PC-9 (cell line): ENCODE data around the gene USP54. TPM values are rescaled to one million over a fixed set of nuclear protein-coding genes. Genes with fewer than 3 reads are reported as not detected.

ENCODE experiments used
- BruUV-seq: library from RNA; stranded (reverse); fragments of 400-500 nt; replicated peaks from 2 replicates; lab custom pipeline; 2021; lab: Mats Ljungman, UMichigan
- CTCF ChIA-PET: fragments of 300-600 bp; sonication (Branson Sonifier 250); formaldehyde crosslinking; loops from one replicate; lab custom pipeline; 2022; ENCODE audit warnings: antibody characterized with exemption; lab: Charles Lee
- POLR2A ChIA-PET: fragments of 300-600 bp; sonication (Branson Sonifier 250); formaldehyde crosslinking; loops from one replicate; lab custom pipeline; 2022; ENCODE audit warnings: antibody characterized with exemption; ENCODE audit not compliant: unreplicated experiment; lab: Charles Lee
- DNase-seq, 2 experiments: peaks; one replicate each; pipeline versions ENCODE4 v3.0.0 to v3.0.0-alpha.2; 2015 to 2022; ENCODE audit warnings: mixed read lengths in 1 of 2
- H2AFZ ChIP-seq: fragments of 200-600 bp; sonication (generic); 2 replicates; pipeline ENCODE4 v1.8.1; 2017; ENCODE audit warnings: antibody characterized with exemption
- H3F3A ChIP-seq: fragments of 200-600 bp; sonication (generic); 2 replicates; pipeline ENCODE4 v1.8.1; 2017; ENCODE audit warnings: antibody characterized with exemption, mild to moderate bottlenecking, low read depth; ENCODE audit not compliant: insufficient read depth
- H3K27ac ChIP-seq: fragments of 200-600 bp; sonication (generic); 2 replicates; pipeline ENCODE4 v1.6.1; 2016; ENCODE audit warnings: mixed run types
- H3K27me3 ChIP-seq: fragments of 200-600 bp; sonication (generic); 2 replicates; pipeline ENCODE4 v1.6.1; 2016; ENCODE audit warnings: low read depth, mixed run types; ENCODE audit not compliant: insufficient read depth
- H3K36me3 ChIP-seq: fragments of 200-600 bp; sonication (generic); 2 replicates; pipeline ENCODE4 v1.6.1; 2016; ENCODE audit warnings: low read depth, mixed run types
- H3K4me1 ChIP-seq: fragments of 200-600 bp; sonication (generic); replicated peaks from 2 replicates; pipeline ENCODE4 v1.6.1; 2016; ENCODE audit warnings: mixed run types; ENCODE audit not compliant: insufficient read depth
- H3K4me2 ChIP-seq: fragments of 200-600 bp; sonication (generic); 2 replicates; pipeline ENCODE4 v1.6.1; 2017; ENCODE audit warnings: mixed run types
- H3K4me3 ChIP-seq: fragments of 200-600 bp; sonication (generic); 2 replicates; pipeline ENCODE4 v1.6.1; 2016; ENCODE audit warnings: mixed run types
- H3K79me2 ChIP-seq: fragments of 200-600 bp; sonication (generic); 2 replicates; pipeline ENCODE4 v1.6.1; 2017; ENCODE audit warnings: low read depth, mixed run types
- H3K9me2 ChIP-seq: fragments of 200-600 bp; sonication (generic); 2 replicates; pipeline ENCODE4 v1.8.1; 2017; ENCODE audit warnings: mild to moderate bottlenecking; ENCODE audit not compliant: insufficient read depth
- H3K9me3 ChIP-seq: fragments of 200-600 bp; sonication (generic); 2 replicates; pipeline ENCODE4 v1.8.1; 2016; ENCODE audit warnings: low read depth; ENCODE audit not compliant: insufficient read depth
- H4K20me1 ChIP-seq: fragments of 200-600 bp; sonication (generic); 2 replicates; pipeline ENCODE4 v1.8.1; 2017; ENCODE audit not compliant: insufficient read depth
- EZH2 ChIP-seq: fragments of 200-600 bp; sonication (generic); IDR thresholded peaks from 2 replicates; pipeline ENCODE4 v1.8.0; 2017; ENCODE audit warnings: antibody characterized with exemption, low read depth
- intact Hi-C: fragments of 100-400 bp; cut with micrococcal nuclease; formaldehyde crosslinking; loops from one replicate; pipeline ENCODE4 v1.10.0; 2022; ENCODE audit not compliant: unreplicated experiment
- total RNA-seq: library from RNA; stranded (reverse); gene quantifications from 2 replicates; pipeline ENCODE4 v1.2.3, GENCODE V29; 2021
- TF ChIP-seq, protein P1 (sequence below): fragments of 200-600 bp; sonication (generic); conservative IDR thresholded peaks from 2 replicates; pipeline ENCODE4 v1.6.1; 2017; ENCODE audit warnings: mixed run types, antibody characterized with exemption, mild to moderate bottlenecking, moderate library complexity

Gene USP54
- total RNA-seq, 1 experiment from 2014 or later, result 52.4 TPM

DNA sequence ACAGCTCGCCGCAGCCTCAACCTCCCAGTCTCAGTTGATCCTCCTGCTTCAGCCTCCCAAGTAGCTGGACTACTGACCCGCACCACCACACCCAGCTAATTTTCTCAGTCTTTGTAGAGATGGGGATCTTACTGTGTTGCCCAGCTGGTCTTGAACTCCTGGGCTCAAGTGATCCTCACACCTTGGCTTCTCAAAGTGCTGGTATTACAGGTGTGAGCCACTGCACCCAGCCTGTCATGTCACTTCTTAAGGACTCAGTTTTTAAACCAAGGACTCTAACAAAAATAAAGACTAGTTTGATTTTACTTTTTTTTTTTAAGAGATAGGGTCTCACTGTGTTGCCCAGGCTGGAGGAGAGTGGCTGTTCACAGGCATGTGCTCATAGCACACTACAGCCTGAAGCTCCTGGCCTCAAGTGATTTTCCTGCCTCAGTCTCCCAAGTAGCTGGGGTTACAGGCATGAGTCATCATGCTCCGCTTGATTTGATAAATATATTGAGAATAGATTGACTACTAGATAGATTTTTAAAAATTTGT lies 78.9 kb downstream of the USP54 start:
- no peaks in the 10 kb centered on the region for H3K9me2 ChIP-seq
- no peaks in the 10 kb centered on the region for H3K79me2 ChIP-seq
- BruUV-seq, result no TSS peak
- DNase-seq, result no peak
- TF ChIP-seq, protein P1, sequence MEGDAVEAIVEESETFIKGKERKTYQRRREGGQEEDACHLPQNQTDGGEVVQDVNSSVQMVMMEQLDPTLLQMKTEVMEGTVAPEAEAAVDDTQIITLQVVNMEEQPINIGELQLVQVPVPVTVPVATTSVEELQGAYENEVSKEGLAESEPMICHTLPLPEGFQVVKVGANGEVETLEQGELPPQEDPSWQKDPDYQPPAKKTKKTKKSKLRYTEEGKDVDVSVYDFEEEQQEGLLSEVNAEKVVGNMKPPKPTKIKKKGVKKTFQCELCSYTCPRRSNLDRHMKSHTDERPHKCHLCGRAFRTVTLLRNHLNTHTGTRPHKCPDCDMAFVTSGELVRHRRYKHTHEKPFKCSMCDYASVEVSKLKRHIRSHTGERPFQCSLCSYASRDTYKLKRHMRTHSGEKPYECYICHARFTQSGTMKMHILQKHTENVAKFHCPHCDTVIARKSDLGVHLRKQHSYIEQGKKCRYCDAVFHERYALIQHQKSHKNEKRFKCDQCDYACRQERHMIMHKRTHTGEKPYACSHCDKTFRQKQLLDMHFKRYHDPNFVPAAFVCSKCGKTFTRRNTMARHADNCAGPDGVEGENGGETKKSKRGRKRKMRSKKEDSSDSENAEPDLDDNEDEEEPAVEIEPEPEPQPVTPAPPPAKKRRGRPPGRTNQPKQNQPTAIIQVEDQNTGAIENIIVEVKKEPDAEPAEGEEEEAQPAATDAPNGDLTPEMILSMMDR, result no peak
- no peak for TF ChIP-seq EZH2
- CTCF ChIA-PET, result no interaction called here
- H3K4me2 ChIP-seq, result no peak overlapping the region
- no peaks in the 10 kb centered on the region for H3K36me3 ChIP-seq
- no peaks in the 10 kb centered on the region for H4K20me1 ChIP-seq
- intact Hi-C loops, result no loop called here
- no peaks in the 10 kb centered on the region for H3K9me3 ChIP-seq
- H3K27ac ChIP-seq, result no peak overlapping the region
- POLR2A ChIA-PET, result no interaction called here
- H3F3A ChIP-seq, result no peaks in the 10 kb centered on the region
- no peak overlapping the region for H3K4me3 ChIP-seq
- no peaks in the 10 kb centered on the region for H3K4me1 ChIP-seq
- no peak overlapping the region for H2AFZ ChIP-seq
- no peaks in the 10 kb centered on the region for H3K27me3 ChIP-seq

DNA sequence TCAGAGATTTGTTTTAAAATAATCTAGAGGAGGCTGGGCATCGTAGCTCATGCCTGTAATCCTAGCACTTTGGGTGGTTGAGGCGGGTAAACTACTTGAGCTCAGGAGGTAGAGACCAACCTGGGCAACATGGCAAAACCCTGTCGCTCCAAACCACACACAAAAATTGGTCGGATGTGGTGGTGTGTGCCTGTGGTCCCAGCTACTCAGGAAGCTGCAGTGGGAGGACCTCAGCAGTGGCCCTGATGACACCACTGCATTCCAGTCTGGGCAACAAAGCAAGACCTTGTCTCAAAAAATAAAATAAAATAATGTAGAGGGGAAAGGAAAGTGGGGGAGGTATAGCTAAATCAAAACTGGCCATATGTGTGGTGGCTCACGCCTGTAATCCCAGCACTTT lies 81.4 kb downstream of the USP54 start:
- 0 out of 2 replicates have a peak, but pooled peaks cover 5% of the 10 kb centered on the region for H3F3A ChIP-seq
- no peaks in the 10 kb centered on the region for H3K27me3 ChIP-seq
- H3K4me1 ChIP-seq, result no peaks in the 10 kb centered on the region
- no peaks in the 10 kb centered on the region for H4K20me1 ChIP-seq
- TF ChIP-seq, protein P1, result no peak
- no peak for TF ChIP-seq EZH2
- H3K36me3 ChIP-seq, result no peaks in the 10 kb centered on the region
- H2AFZ ChIP-seq, result no peak overlapping the region
- no TSS peak for BruUV-seq
- no peak overlapping the region for H3K27ac ChIP-seq
- no peaks in the 10 kb centered on the region for H3K9me2 ChIP-seq
- no peak for DNase-seq
- H3K79me2 ChIP-seq, result no peaks in the 10 kb centered on the region
- intact Hi-C loops, result no loop called here
- H3K9me3 ChIP-seq, result no peaks in the 10 kb centered on the region
- H3K4me2 ChIP-seq, result no peak overlapping the region
- ChIA-PET CTCF (no interaction called here), POLR2A (interaction anchor here (0.6 to 1.1 kb wide), 3 partner anchors 14 to 1857 kb away, joined by 3 to 7 read pairs (median 4); no protein-coding TSS in a partner anchor)
- no peak overlapping the region for H3K4me3 ChIP-seq

- no peaks in the 10 kb centered on the region for H3K79me2 ChIP-seq
- H3K9me3 ChIP-seq, result no peaks in the 10 kb centered on the region
- TF ChIP-seq, protein P1, result no peak
- no peak for TF ChIP-seq EZH2
- H3K27me3 ChIP-seq, result no peaks in the 10 kb centered on the region
- ChIA-PET POLR2A (interaction anchor here (0.7 kb wide), 1 partner anchor 260 kb away, joined by 3 read pairs; no protein-coding TSS in a partner anchor), CTCF (no interaction called here)
- DNase-seq, result no peak
- no peaks in the 10 kb centered on the region for H4K20me1 ChIP-seq
- no peaks in the 10 kb centered on the region for H3K4me1 ChIP-seq
- H3K4me3 ChIP-seq, result no peak overlapping the region
- no peaks in the 10 kb centered on the region; the same call in 1 of the 2 replicates for H3K36me3 ChIP-seq
- intact Hi-C loops, result no loop called here
- BruUV-seq, result no TSS peak
- H2AFZ ChIP-seq, result no peak overlapping the region
- H3K4me2 ChIP-seq, result no peak overlapping the region
- no peaks in the 10 kb centered on the region for H3K9me2 ChIP-seq
- peaks cover 10% of the 10 kb centered on the region; the same call in 1 of the 2 replicates for H3F3A ChIP-seq
- no peak overlapping the region for H3K27ac ChIP-seq
Observed at GRCh38 chr10:73506491-73506890, 84.7 kb downstream of the USP54 start.
